ENCODE measurements around the gene IVL.

The IVL gene

DNA sequence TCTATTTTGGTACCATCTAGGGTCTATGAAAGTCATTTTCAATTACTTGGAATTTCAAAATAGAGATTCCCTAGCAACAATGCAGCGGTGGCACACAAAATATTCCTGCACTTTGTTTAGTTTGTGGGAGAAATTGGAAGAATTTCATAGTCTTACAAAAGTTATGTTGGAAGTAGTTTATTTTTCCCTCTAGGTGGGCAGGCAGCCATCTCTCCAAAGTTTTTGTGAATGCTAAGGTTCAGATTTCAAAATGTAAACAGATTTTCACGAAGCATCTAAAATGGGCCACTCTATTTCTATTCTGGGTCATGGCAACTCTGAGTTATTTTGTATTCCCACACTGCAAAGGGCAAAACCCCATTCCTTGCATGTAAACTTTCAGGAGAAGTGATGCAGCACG, 22.3 kb upstream of the IVL start:
- Histone ChIP-seq H3K9me2 (replicated peaks; ENCODE audit: insufficient read depth, low read length) (no peaks in the 10 kb centered on the region), H3K27me3 (ENCODE audit: low read length) (no peaks in the 10 kb centered on the region), H3K27ac (ENCODE audit: low read depth, low read length) (no peak overlapping the region), H3K4me3 (ENCODE audit: insufficient read depth, low read length, poor library complexity, severe bottlenecking) (no peak overlapping the region), H3K9ac (ENCODE audit: low read length) (no peak overlapping the region), H3K79me2 (ENCODE audit: insufficient read depth, low read length) (no peaks in the 10 kb centered on the region), H3K9me3 (ENCODE audit: insufficient read depth, low read length) (no peaks in the 10 kb centered on the region), H3K36me3 (ENCODE audit: low read length) (no peaks in the 10 kb centered on the region), H4K20me1 (ENCODE audit: low read depth, low read length) (no peaks in the 10 kb centered on the region), H2AFZ (ENCODE audit: low read depth, low read length, severe bottlenecking) (no peak overlapping the region), H3F3A (ENCODE audit: insufficient read depth) (no peaks in the 10 kb centered on the region), H3K4me2 (ENCODE audit: low read depth, low read length, poor library complexity, severe bottlenecking) (no peak overlapping the region)
- TF ChIP-seq, protein P1, sequence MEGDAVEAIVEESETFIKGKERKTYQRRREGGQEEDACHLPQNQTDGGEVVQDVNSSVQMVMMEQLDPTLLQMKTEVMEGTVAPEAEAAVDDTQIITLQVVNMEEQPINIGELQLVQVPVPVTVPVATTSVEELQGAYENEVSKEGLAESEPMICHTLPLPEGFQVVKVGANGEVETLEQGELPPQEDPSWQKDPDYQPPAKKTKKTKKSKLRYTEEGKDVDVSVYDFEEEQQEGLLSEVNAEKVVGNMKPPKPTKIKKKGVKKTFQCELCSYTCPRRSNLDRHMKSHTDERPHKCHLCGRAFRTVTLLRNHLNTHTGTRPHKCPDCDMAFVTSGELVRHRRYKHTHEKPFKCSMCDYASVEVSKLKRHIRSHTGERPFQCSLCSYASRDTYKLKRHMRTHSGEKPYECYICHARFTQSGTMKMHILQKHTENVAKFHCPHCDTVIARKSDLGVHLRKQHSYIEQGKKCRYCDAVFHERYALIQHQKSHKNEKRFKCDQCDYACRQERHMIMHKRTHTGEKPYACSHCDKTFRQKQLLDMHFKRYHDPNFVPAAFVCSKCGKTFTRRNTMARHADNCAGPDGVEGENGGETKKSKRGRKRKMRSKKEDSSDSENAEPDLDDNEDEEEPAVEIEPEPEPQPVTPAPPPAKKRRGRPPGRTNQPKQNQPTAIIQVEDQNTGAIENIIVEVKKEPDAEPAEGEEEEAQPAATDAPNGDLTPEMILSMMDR (IDR thresholded peaks at IDR 0.05; ENCODE audit: insufficient read depth, low read length, poor library complexity, severe bottlenecking): no peak
- no peak for TF ChIP-seq EZH2phosphoT487 (conservative IDR thresholded peaks at IDR 0.05; ENCODE audit: low read length)

DNA sequence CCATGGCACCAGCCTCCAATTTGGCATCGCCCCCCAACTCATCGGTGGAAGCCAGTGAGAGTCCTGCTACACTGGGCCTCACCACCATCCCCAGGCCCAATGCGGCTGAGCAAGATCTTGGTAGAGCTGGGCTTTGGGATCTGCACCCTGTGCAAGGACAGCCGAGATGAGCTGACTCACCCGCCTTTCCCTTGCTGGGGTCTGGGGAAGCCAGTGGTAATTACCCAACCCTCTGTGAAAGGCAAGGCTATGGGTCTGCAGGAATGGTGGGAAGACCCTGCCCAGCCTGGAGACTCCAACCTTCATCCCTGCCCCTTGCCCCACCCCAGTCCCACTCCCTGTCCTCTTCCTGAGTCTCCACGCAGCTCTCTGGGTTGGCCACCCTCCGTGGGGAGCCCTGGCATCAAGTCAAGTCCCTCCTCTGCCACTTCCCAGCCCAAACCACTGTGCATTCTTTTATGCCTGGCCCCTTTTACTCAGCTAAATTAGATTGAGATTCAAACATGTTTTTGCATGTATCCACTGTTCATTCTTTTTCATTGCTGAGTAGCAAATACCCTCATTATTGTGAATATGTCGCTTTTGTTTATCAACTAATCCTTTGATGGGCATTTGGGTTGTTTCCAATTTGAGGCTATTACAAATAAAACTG, 21.5 kb upstream of the IVL start:
- H2AFZ ChIP-seq (ENCODE audit: low read depth, low read length, severe bottlenecking): no peak overlapping the region
- H3K4me2 ChIP-seq (ENCODE audit: low read depth, low read length, poor library complexity, severe bottlenecking): no peak overlapping the region
- H4K20me1 ChIP-seq (ENCODE audit: low read depth, low read length): no peaks in the 10 kb centered on the region
- H3K9ac ChIP-seq (ENCODE audit: low read length): no peak overlapping the region
- H3K27ac ChIP-seq (ENCODE audit: low read depth, low read length): no peak overlapping the region
- H3K4me3 ChIP-seq (ENCODE audit: insufficient read depth, low read length, poor library complexity, severe bottlenecking): no peak overlapping the region
- H3K9me2 ChIP-seq (replicated peaks; ENCODE audit: insufficient read depth, low read length): no peaks in the 10 kb centered on the region
- no peaks in the 10 kb centered on the region for H3K27me3 ChIP-seq (ENCODE audit: low read length)
- no peaks in the 10 kb centered on the region for H3K79me2 ChIP-seq (ENCODE audit: insufficient read depth, low read length)
- no peaks in the 10 kb centered on the region for H3K9me3 ChIP-seq (ENCODE audit: insufficient read depth, low read length)
- H3F3A ChIP-seq (ENCODE audit: insufficient read depth): no peaks in the 10 kb centered on the region
- TF ChIP-seq, protein P1 (IDR thresholded peaks at IDR 0.05; ENCODE audit: insufficient read depth, low read length, poor library complexity, severe bottlenecking): no peak
- no peak for TF ChIP-seq EZH2phosphoT487 (conservative IDR thresholded peaks at IDR 0.05; ENCODE audit: low read length)
- H3K36me3 ChIP-seq (ENCODE audit: low read length): no peaks in the 10 kb centered on the region

DNA sequence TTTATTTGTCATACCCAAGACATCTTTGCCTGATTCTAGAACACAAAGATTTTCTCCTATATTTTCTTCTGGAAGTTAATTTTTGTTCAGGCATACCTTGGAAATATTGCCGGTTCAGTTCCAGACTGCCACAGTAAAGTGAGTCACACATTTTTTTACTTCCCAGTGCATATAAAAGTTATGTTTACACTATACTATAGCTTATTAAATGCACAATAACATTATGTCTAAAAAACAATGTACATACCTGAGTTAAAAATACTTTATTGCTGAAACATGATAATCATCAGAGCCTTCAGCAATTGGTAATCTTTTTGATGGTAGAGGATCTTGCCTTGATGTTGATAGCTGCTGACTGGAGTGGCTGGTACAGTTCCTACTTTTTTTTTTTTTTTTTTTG, 20.2 kb upstream of the IVL start:
- H3K9me3 ChIP-seq (ENCODE audit: insufficient read depth, low read length): no peaks in the 10 kb centered on the region
- H3F3A ChIP-seq (ENCODE audit: insufficient read depth): no peaks in the 10 kb centered on the region
- no peaks in the 10 kb centered on the region for H3K79me2 ChIP-seq (ENCODE audit: insufficient read depth, low read length)
- H3K27me3 ChIP-seq (ENCODE audit: low read length): no peaks in the 10 kb centered on the region
- H4K20me1 ChIP-seq (ENCODE audit: low read depth, low read length): no peaks in the 10 kb centered on the region
- TF ChIP-seq EZH2phosphoT487 (conservative IDR thresholded peaks at IDR 0.05; ENCODE audit: low read length): no peak
- TF ChIP-seq, protein P1 (IDR thresholded peaks at IDR 0.05; ENCODE audit: insufficient read depth, low read length, poor library complexity, severe bottlenecking): no peak
- H3K9me2 ChIP-seq (replicated peaks; ENCODE audit: insufficient read depth, low read length): no peaks in the 10 kb centered on the region
- no peak overlapping the region for H3K4me2 ChIP-seq (ENCODE audit: low read depth, low read length, poor library complexity, severe bottlenecking)
- H3K4me3 ChIP-seq (ENCODE audit: insufficient read depth, low read length, poor library complexity, severe bottlenecking): no peak overlapping the region
- no peak overlapping the region for H2AFZ ChIP-seq (ENCODE audit: low read depth, low read length, severe bottlenecking)
- no peak overlapping the region for H3K9ac ChIP-seq (ENCODE audit: low read length)
- no peaks in the 10 kb centered on the region for H3K36me3 ChIP-seq (ENCODE audit: low read length)
- no peak overlapping the region for H3K27ac ChIP-seq (ENCODE audit: low read depth, low read length)

Measured in SU-DHL-6 (cell line).